Uterus (tissue), 4 donors: ENCODE results near the gene HSF2. TPM values are rescaled to one million over a fixed set of nuclear protein-coding genes. Genes with fewer than 3 reads are reported as not detected.
"Not testable (repeated sequence)": the region's sequence is repeated elsewhere in the genome, so short reads cannot be mapped to it uniquely, and the experiment has no call there.

ENCODE experiments used
- DNase-seq, 2 donors: peaks; one replicate each; pipeline ENCODE4 v3.0.0-alpha.2; 2019 to 2020
- H3K27ac ChIP-seq, 2 donors: fragments of 200-600 bp; sonication (generic); 1 replicate in 1 of 2; 2 replicates in 1 of 2; pipeline ENCODE4 v1.5.1; 2016 to 2018
- H3K27me3 ChIP-seq, 2 donors: fragments of 200-600 bp; sonication (generic); one replicate each; pipeline ENCODE4 v1.5.1; 2018 to 2019; ENCODE audit warnings: control low read depth in 1 of 2
- H3K36me3 ChIP-seq, 2 donors: fragments of 200-600 bp; sonication (generic); one replicate each; pipeline ENCODE4 v1.5.1; 2019; ENCODE audit warnings: control low read depth in 1 of 2
- H3K4me1 ChIP-seq, 2 donors: fragments of 200-600 bp; sonication (generic); one replicate each; pipeline ENCODE4 v1.5.1; 2018 to 2019; ENCODE audit warnings: control low read depth in 1 of 2
- H3K4me3 ChIP-seq, 2 donors: fragments of 200-600 bp; sonication (generic); 1 replicate in 1 of 2; 2 replicates in 1 of 2; pipeline ENCODE4 v1.5.1; 2018 to 2019; ENCODE audit warnings: mild to moderate bottlenecking in 1 of 2
- H3K9me3 ChIP-seq, 2 donors: fragments of 200-600 bp; sonication (generic); one replicate each; pipeline ENCODE4 v1.5.1; 2019; ENCODE audit warnings: control low read depth in 1 of 2
- CTCF ChIP-seq, 4 experiments: fragments of 200-600 bp in 2 of 4; fragments of 450-650 bp in 2 of 4; sonication (generic) in 2 of 4; IDR thresholded peaks; one replicate each; pipeline ENCODE4 v1.5.1; 2016 to 2019; ENCODE audit warnings: antibody characterized with exemption in 4 of 4, mild to moderate bottlenecking in 2 of 4, moderate library complexity in 1 of 4
- POLR2A ChIP-seq, 2 donors: fragments of 450-650 bp; IDR thresholded peaks; one replicate each; pipeline ENCODE4 v1.6.1; 2016; ENCODE audit warnings: antibody characterized with exemption in 2 of 2, mild to moderate bottlenecking in 1 of 2, moderate library complexity in 1 of 2
- intact Hi-C: fragments of 100-400 bp; cut with DNase I; formaldehyde crosslinking; loops from one replicate; pipeline ENCODE4 v1.15.1; 2023; ENCODE audit warnings: low total_unique reads
- total RNA-seq, 4 donors: library from RNA; depleted of rRNA in 3 of 4; stranded (reverse); fragments of >200 nt in 3 of 4; gene quantifications; one replicate each; pipeline versions ENCODE4 v1.1.0 to v1.2.4, GENCODE V29; 2014 to 2023
- donor health status: DM: yes; HTN: yes; CAD: no.

The HSF2 gene
- total RNA-seq, 4 donors from 2014 or later = 19.0 to 72.4 (median 33.4) TPM

DNA sequence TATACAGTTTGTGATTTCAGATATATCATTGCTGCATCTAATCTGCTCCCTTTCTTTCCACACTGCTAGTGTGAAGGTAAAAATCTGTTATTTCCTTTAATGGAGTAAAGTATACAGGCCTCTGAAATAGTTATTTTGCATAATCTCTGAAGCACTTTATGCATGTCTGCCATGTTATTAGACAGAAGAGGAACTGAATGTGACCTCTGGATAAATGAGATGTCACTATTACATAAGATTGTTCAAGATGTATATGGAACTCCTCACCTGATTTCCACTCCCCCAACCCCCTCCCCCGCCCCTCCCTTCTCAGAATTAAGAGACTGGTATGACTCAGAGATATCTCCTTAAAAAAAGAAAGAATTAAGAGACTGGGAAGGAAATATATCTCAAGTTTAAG, 45.8 kb downstream of the HSF2 start:
- no peaks in the 10 kb centered on the region for H3K27me3 ChIP-seq
- no peaks in the 10 kb centered on the region for H3K36me3 ChIP-seq
- no peak for TF ChIP-seq CTCF (IDR thresholded peaks at IDR 0.05)
- no peak for TF ChIP-seq POLR2A (IDR thresholded peaks at IDR 0.05)
- DNase-seq = no peak
- H3K4me3 ChIP-seq = no peak overlapping the region
- no peaks in the 10 kb centered on the region for H3K4me1 ChIP-seq
- intact Hi-C loops = no loop called here
- H3K27ac ChIP-seq = no peak overlapping the region
- no peaks in the 10 kb centered on the region for H3K9me3 ChIP-seq

DNA sequence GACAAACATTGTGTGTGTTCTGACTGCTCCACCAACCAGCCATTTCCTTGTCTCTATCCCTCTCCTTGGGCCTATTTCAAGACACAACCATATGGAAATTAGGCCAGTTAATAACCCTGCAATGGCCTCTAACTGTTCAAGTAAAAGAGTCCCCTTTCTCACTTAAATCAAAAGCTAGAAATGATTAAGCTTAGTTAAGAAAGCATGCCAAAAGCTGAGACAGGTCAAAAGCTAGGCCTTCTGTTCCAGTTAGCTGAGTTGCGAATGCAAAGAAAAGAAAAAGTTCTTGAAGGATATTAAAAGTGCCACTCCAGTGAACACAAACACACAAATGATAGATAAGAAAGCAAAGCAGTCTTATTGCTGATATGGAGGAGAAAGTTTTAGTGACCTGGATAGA, 49.6 kb downstream of the HSF2 start:
- no peaks in the 10 kb centered on the region for H3K9me3 ChIP-seq
- no peaks in the 10 kb centered on the region for H3K4me1 ChIP-seq
- intact Hi-C loops = no loop called here
- no peak for DNase-seq
- no peak for TF ChIP-seq POLR2A (IDR thresholded peaks at IDR 0.05)
- TF ChIP-seq CTCF (IDR thresholded peaks at IDR 0.05) = no peak
- H3K27me3 ChIP-seq = no peaks in the 10 kb centered on the region
- H3K4me3 ChIP-seq = no peak overlapping the region
- H3K36me3 ChIP-seq = no peaks in the 10 kb centered on the region
- H3K27ac ChIP-seq = no peak overlapping the region

- intact Hi-C loops = no loop called here
- Histone ChIP-seq H3K36me3 (no peaks in the 10 kb centered on the region), H3K9me3 (no peaks in the 10 kb centered on the region), H3K4me3 (no peak overlapping the region), H3K27ac (no peak overlapping the region), H3K4me1 (peaks cover 0 to 8% of the 10 kb centered on the region in 2 donors), H3K27me3 (no peaks in the 10 kb centered on the region)
- no peak for TF ChIP-seq POLR2A (IDR thresholded peaks at IDR 0.05)
- TF ChIP-seq CTCF (IDR thresholded peaks at IDR 0.05) = no peak
- no peak for DNase-seq
These were observed 53.1 kb downstream of the HSF2 start for GRCh38 chr6:122452509-122452908.

GRCh38 chr6:122454673-122455072, 55.2 kb downstream of the HSF2 start:
- Histone ChIP-seq H3K9me3 (no peaks in the 10 kb centered on the region), H3K27ac (no peak overlapping the region), H3K4me1 (peaks cover 7 to 11% of the 10 kb centered on the region in 2 donors), H3K36me3 (no peaks in the 10 kb centered on the region), H3K4me3 (no peak overlapping the region), H3K27me3 (no peaks in the 10 kb centered on the region)
- intact Hi-C loops = no loop called here
- TF ChIP-seq POLR2A (IDR thresholded peaks at IDR 0.05) = no peak
- no peak for TF ChIP-seq CTCF (IDR thresholded peaks at IDR 0.05)
- no peak for DNase-seq

DNA sequence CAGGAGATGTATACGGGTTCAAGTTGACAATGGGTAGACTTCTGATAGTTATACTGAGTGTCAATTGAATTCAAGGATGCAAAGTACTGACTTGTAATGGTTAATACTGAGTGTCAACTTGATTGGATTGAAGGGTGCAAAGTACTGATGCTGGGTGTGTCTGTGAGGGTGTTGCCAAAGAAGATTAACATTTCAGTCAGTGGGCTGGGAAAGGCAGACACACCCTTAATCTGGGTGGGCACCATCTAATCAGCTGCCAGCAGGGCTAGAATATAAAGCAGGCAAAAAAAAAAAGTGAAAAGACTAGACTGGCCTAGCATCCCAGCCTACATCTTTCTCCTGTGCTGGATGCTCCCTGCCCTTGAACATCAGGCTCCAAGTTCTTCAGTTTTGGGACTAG, 55.7 kb downstream of the HSF2 start:
- DNase-seq, H3K9me3 ChIP-seq, H3K4me3 ChIP-seq, H3K27ac ChIP-seq, intact Hi-C loops, H3K27me3 ChIP-seq, H3K36me3 ChIP-seq: not testable (repeated sequence)
- peaks cover 7 to 14% of the 10 kb centered on the region in 2 donors for H3K4me1 ChIP-seq

DNA sequence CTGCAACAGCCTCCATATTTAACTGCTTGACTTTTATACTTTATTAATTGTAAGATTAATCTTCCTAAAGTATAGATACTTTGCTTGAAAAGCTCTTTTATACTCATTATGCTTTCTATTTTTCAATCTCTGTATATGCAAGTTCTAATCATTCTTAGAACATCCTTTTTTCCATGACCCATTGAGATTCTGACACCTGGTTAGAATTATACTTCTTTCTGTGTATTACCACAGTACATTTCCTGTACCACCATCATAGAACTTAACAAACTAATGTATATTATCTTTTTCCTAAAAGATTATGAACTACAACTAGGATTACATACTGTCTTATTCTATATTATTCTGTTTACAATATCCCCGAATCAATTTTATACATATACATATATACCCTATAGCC, 58.6 kb downstream of the HSF2 start:
- Histone ChIP-seq H3K4me1 (peaks cover 7 to 14% of the 10 kb centered on the region in 2 donors), H3K27me3 (no peaks in the 10 kb centered on the region), H3K9me3 (no peaks in the 10 kb centered on the region), H3K4me3 (no peak overlapping the region), H3K27ac (no peak overlapping the region), H3K36me3 (no peaks in the 10 kb centered on the region)
- intact Hi-C loops = no loop called here
- no peak for TF ChIP-seq CTCF (IDR thresholded peaks at IDR 0.05)
- no peak for TF ChIP-seq POLR2A (IDR thresholded peaks at IDR 0.05)
- no peak for DNase-seq
